Measurements from ENCODE around the gene CNOT6. TPM values are rescaled to one million over a fixed set of nuclear protein-coding genes. Genes with fewer than 3 reads are reported as not detected.

The CNOT6 gene
- total and polyA plus RNA-seq, 10 of the 15 experiments (the other 5 are each of a cell fraction or from before 2014, with no cell fraction given), result 3.8 to 22.1 (median 12.1) TPM

GRCh38 chr5:180486636-180487149 is 7.5 kb upstream of the CNOT6 start:
- H3K4me3 ChIP-seq, result no peak overlapping the region
- H3K27ac ChIP-seq (ENCODE audit: control insufficient read depth, insufficient read depth), result no peak overlapping the region
- BruUV-seq (replicated peaks), result no TSS peak
- in situ Hi-C loops (cut with MboI) (no loop called here), intact Hi-C loops (cut with micrococcal nuclease; ENCODE audit: unreplicated experiment) (no loop called here)
- RAD21 ChIA-PET (ENCODE audit: unreplicated experiment), result no interaction called here
- WGBS (ENCODE audit: insufficient coverage, insufficient replicate concordance, low lambda C conversion rate, missing lambda C conversion rate), result 84% methylated on average over 9 of the region's 9 CpGs
- no peaks in the 10 kb centered on the region for H4K20me1 ChIP-seq (ENCODE audit: control insufficient read depth, insufficient read depth)
- H3K9me3 ChIP-seq (replicated peaks; ENCODE audit: control insufficient read depth, insufficient read depth, low read length), result no peaks in the 10 kb centered on the region
- FAIRE-seq (no peak), ATAC-seq (no peak), DNase-seq (ENCODE audit: low read depth, low spot score) (no peak)
- POLR2A ChIA-PET, result no interaction called here
- H3K4me1 ChIP-seq (ENCODE audit: control insufficient read depth, insufficient read depth, low read length), result no peaks in the 10 kb centered on the region
- H3K4me2 ChIP-seq (ENCODE audit: control insufficient read depth, insufficient read depth), result no peak overlapping the region
- CTCF ChIA-PET, result no interaction called here
- no peaks in the 10 kb centered on the region for H3K79me2 ChIP-seq (ENCODE audit: control insufficient read depth, insufficient read depth, low read length)
- no peaks in the 10 kb centered on the region for H3K36me3 ChIP-seq (ENCODE audit: control insufficient read depth in 2 of 2, insufficient read depth in 2 of 2, low read length in 1 of 2)
- no peak overlapping the region for H2AFZ ChIP-seq (ENCODE audit: control insufficient read depth, low read depth, low read length)
- H3K9ac ChIP-seq (ENCODE audit: control insufficient read depth, insufficient read depth, low read length), result no peak overlapping the region
- no peak for TF ChIP-seq GATAD2B (conservative IDR thresholded peaks at IDR 0.05; ENCODE audit: low read depth)
- TF ChIP-seq ZZZ3 (IDR thresholded peaks at IDR 0.05; ENCODE audit: control insufficient read depth, insufficient read length, low read depth), result no peak
- TF ChIP-seq PML (IDR thresholded peaks at IDR 0.05; ENCODE audit: low read length), result no peak
- no peak for TF ChIP-seq TCF3 (IDR thresholded peaks at IDR 0.05; ENCODE audit: borderline replicate concordance, insufficient read depth, low read depth, low read length)
- no peak for TF ChIP-seq ATF3 (IDR thresholded peaks at IDR 0.05; ENCODE audit: borderline replicate concordance, extremely low read depth, low read depth, low read length)
- TF ChIP-seq NR2F1 (conservative IDR thresholded peaks at IDR 0.05), result no peak
- no peak for TF ChIP-seq SUPT20H (IDR thresholded peaks at IDR 0.05; ENCODE audit: borderline replicate concordance, control insufficient read depth, low read depth, low read length)
- TF ChIP-seq HCFC1 (IDR thresholded peaks at IDR 0.05; ENCODE audit: low read length), result no peak
- no peaks in the 10 kb centered on the region for H3K27me3 ChIP-seq (replicated peaks in 1 of 2; ENCODE audit: control insufficient read depth in 2 of 2, insufficient read depth in 2 of 2, low read length in 1 of 2)
- SMC1A ChIA-PET (ENCODE audit: uncharacterized antibody, unreplicated experiment), result no interaction called here

GRCh38 chr5:180487556-180487955 is 6.6 kb upstream of the CNOT6 start:
- ATAC-seq (no peak), DNase-seq (ENCODE audit: low read depth, low spot score) (no peak), FAIRE-seq (no peak)
- no peaks in the 10 kb centered on the region for H3K36me3 ChIP-seq (ENCODE audit: control insufficient read depth in 2 of 2, insufficient read depth in 2 of 2, low read length in 1 of 2)
- H3K27me3 ChIP-seq (replicated peaks in 1 of 2; ENCODE audit: control insufficient read depth in 2 of 2, insufficient read depth in 2 of 2, low read length in 1 of 2), result no peaks in the 10 kb centered on the region
- no peak overlapping the region for H3K9ac ChIP-seq (ENCODE audit: control insufficient read depth, insufficient read depth, low read length)
- intact Hi-C loops (cut with micrococcal nuclease; ENCODE audit: unreplicated experiment) (no loop called here), in situ Hi-C loops (cut with MboI) (no loop called here)
- ChIA-PET RAD21 (ENCODE audit: unreplicated experiment) (no interaction called here), CTCF (no interaction called here), POLR2A (no interaction called here), SMC1A (ENCODE audit: uncharacterized antibody, unreplicated experiment) (no interaction called here)
- no peak overlapping the region for H3K4me2 ChIP-seq (ENCODE audit: control insufficient read depth, insufficient read depth)
- H3K27ac ChIP-seq (ENCODE audit: control insufficient read depth, insufficient read depth), result no peak overlapping the region
- H3K4me1 ChIP-seq (ENCODE audit: control insufficient read depth, insufficient read depth, low read length), result no peaks in the 10 kb centered on the region
- no peaks in the 10 kb centered on the region for H3K9me3 ChIP-seq (replicated peaks; ENCODE audit: control insufficient read depth, insufficient read depth, low read length)
- no peaks in the 10 kb centered on the region for H3K79me2 ChIP-seq (ENCODE audit: control insufficient read depth, insufficient read depth, low read length)
- H2AFZ ChIP-seq (ENCODE audit: control insufficient read depth, low read depth, low read length), result no peak overlapping the region
- H3K4me3 ChIP-seq, result no peak overlapping the region
- no peaks in the 10 kb centered on the region for H4K20me1 ChIP-seq (ENCODE audit: control insufficient read depth, insufficient read depth)
- WGBS (ENCODE audit: insufficient coverage, insufficient replicate concordance, low lambda C conversion rate, missing lambda C conversion rate), result 91% methylated on average over 5 of the region's 5 CpGs
- BruUV-seq (replicated peaks), result no TSS peak
- TF ChIP-seq CUX1 (IDR thresholded peaks at IDR 0.05; ENCODE audit: insufficient replicate concordance, low read depth, low read length) (no peak), ZSCAN29 (IDR thresholded peaks at IDR 0.05) (no peak), FOXK2 (IDR thresholded peaks at IDR 0.05) (no peak), CHD1 (IDR thresholded peaks at IDR 0.05; ENCODE audit: low read depth, low read length) (no peak), MTA3 (IDR thresholded peaks at IDR 0.05; ENCODE audit: borderline replicate concordance, low read length) (no peak), ZNF207 (IDR thresholded peaks at IDR 0.05; ENCODE audit: borderline replicate concordance) (no peak), POLR2AphosphoS5 (IDR thresholded peaks at IDR 0.05; ENCODE audit: low read length) (no peak)

All from GM12878 (cell line).